Hepatocyte (in vitro differentiated cells): Measurements from ENCODE around the gene NUAK1. TPM values are rescaled to one million over a fixed set of nuclear protein-coding genes. Genes with fewer than 3 reads are reported as not detected.

ENCODE experiments used
- DNase-seq: peaks from one replicate; pipeline ENCODE4 v3.0.0-alpha.2; 2016; ENCODE audit warnings: low spot score
- H2AFZ ChIP-seq: fragments of 200-600 bp; sonication (generic); 2 replicates; pipeline ENCODE4 v1.6.0; 2016; ENCODE audit warnings: antibody characterized with exemption, mild to moderate bottlenecking
- H3K27ac ChIP-seq: fragments of 200-600 bp; sonication (generic); 2 replicates; pipeline ENCODE4 v1.5.1; 2016; ENCODE audit warnings: mild to moderate bottlenecking
- H3K27me3 ChIP-seq: fragments of 200-600 bp; sonication (generic); 2 replicates; pipeline ENCODE4 v1.6.1; 2016
- H3K36me3 ChIP-seq: fragments of 200-600 bp; sonication (generic); replicated peaks from 2 replicates; pipeline ENCODE4 v1.5.1; 2016; ENCODE audit warnings: low read depth; ENCODE audit not compliant: insufficient read depth
- H3K4me1 ChIP-seq: fragments of 200-600 bp; sonication (generic); 2 replicates; pipeline ENCODE4 v1.5.1; 2016; ENCODE audit warnings: mild to moderate bottlenecking, moderate library complexity; ENCODE audit not compliant: insufficient read depth
- H3K4me2 ChIP-seq: fragments of 200-600 bp; sonication (generic); 2 replicates; pipeline ENCODE4 v1.6.0; 2016
- H3K4me3 ChIP-seq: fragments of 200-600 bp; sonication (generic); 2 replicates; pipeline ENCODE4 v1.5.1; 2016; ENCODE audit warnings: mild to moderate bottlenecking
- H3K79me2 ChIP-seq: fragments of 200-600 bp; sonication (generic); 2 replicates; pipeline ENCODE4 v1.6.0; 2017; ENCODE audit warnings: mild to moderate bottlenecking
- H3K9me2 ChIP-seq: fragments of 200-600 bp; sonication (generic); replicated peaks from 2 replicates; pipeline ENCODE4 v1.6.0; 2017; ENCODE audit warnings: mild to moderate bottlenecking; ENCODE audit not compliant: insufficient read depth
- H3K9me3 ChIP-seq: fragments of 200-600 bp; sonication (generic); 2 replicates; pipeline ENCODE4 v1.5.1; 2016; ENCODE audit warnings: low read depth, mild to moderate bottlenecking
- H4K20me1 ChIP-seq: fragments of 200-600 bp; sonication (generic); 2 replicates; pipeline ENCODE4 v1.6.0; 2016; ENCODE audit warnings: mild to moderate bottlenecking; ENCODE audit not compliant: insufficient read depth, poor library complexity, severe bottlenecking
- EZH2 ChIP-seq: fragments of 200-600 bp; sonication (generic); IDR thresholded peaks from 2 replicates; pipeline ENCODE4 v1.6.1; 2016; ENCODE audit warnings: antibody characterized with exemption, mild to moderate bottlenecking, borderline replicate concordance
- EZH2phosphoT487 ChIP-seq: fragments of 200-600 bp; sonication (generic); IDR thresholded peaks from one replicate; pipeline ENCODE4 v1.6.1; 2018; ENCODE audit warnings: antibody characterized with exemption, mild to moderate bottlenecking, low read depth, moderate library complexity; ENCODE audit not compliant: unreplicated experiment, severe bottlenecking
- WGBS: methylation state at CpG from one replicate; pipeline ENCODE4 v1.1.6; 2016; ENCODE audit warnings: low lambda C conversion rate; ENCODE audit errors: missing lambda C conversion rate; 5-methylcytosine and 5-hydroxymethylcytosine counted together
- polyA plus RNA-seq: library from polyadenylated mRNA; unstranded; fragments of >200 nt; fragmentation: Nextera tagmentation; extraction: Ambion mirVana; gene quantifications from 2 replicates; pipeline ENCODE4 v1.2.1, GENCODE V29; 2016
- total RNA-seq: library from RNA; depleted of rRNA; stranded (reverse); fragments of >200 nt; gene quantifications from 2 replicates; pipeline ENCODE4 v1.2.3, GENCODE V29; 2014
- TF ChIP-seq, protein P1 (sequence below): fragments of 200-600 bp; sonication (generic); IDR thresholded peaks from 2 replicates; pipeline ENCODE4 v1.5.1; 2016; ENCODE audit warnings: antibody characterized with exemption, mild to moderate bottlenecking; ENCODE audit not compliant: poor library complexity

The NUAK1 gene
- total and polyA plus RNA-seq, 2 experiments from 2014 or later: 3.5 to 13.0 TPM

DNA sequence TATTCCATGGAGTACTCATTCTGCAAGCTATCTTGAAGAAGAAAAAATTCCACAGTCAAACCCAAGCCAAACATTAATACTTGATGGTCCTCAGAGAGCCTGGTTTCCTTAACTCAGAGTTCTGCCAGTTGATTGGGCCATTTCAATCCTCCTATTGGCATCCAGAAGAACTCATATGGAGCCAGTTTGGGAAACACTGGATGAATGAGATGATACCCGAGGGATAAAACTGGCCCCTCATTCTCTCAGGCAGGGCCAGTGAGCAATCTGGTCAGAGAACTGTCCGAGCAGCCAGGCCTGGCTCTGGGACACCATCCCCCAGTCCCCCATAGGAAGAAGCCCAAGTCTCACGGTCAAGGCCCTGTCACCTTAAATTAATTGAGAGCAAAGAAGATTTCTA, 48.8 kb downstream of the NUAK1 start:
- Histone ChIP-seq H3K27me3 (no peaks in the 10 kb centered on the region), H2AFZ (no peak overlapping the region), H3K27ac (no peak overlapping the region), H4K20me1 (no peaks in the 10 kb centered on the region), H3K4me1 (peaks cover 13% of the 10 kb centered on the region), H3K9me3 (no peaks in the 10 kb centered on the region), H3K9me2 (no peaks in the 10 kb centered on the region), H3K4me2 (no peak overlapping the region), H3K79me2 (peaks cover 7% of the 10 kb centered on the region), H3K36me3 (no peaks in the 10 kb centered on the region), H3K4me3 (no peak overlapping the region)
- WGBS: 95% methylated on average over 3 of the region's 3 CpGs
- TF ChIP-seq EZH2phosphoT487: no peak
- no peak for TF ChIP-seq EZH2
- TF ChIP-seq, protein P1, sequence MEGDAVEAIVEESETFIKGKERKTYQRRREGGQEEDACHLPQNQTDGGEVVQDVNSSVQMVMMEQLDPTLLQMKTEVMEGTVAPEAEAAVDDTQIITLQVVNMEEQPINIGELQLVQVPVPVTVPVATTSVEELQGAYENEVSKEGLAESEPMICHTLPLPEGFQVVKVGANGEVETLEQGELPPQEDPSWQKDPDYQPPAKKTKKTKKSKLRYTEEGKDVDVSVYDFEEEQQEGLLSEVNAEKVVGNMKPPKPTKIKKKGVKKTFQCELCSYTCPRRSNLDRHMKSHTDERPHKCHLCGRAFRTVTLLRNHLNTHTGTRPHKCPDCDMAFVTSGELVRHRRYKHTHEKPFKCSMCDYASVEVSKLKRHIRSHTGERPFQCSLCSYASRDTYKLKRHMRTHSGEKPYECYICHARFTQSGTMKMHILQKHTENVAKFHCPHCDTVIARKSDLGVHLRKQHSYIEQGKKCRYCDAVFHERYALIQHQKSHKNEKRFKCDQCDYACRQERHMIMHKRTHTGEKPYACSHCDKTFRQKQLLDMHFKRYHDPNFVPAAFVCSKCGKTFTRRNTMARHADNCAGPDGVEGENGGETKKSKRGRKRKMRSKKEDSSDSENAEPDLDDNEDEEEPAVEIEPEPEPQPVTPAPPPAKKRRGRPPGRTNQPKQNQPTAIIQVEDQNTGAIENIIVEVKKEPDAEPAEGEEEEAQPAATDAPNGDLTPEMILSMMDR: no peak
- DNase-seq: no peak

DNA sequence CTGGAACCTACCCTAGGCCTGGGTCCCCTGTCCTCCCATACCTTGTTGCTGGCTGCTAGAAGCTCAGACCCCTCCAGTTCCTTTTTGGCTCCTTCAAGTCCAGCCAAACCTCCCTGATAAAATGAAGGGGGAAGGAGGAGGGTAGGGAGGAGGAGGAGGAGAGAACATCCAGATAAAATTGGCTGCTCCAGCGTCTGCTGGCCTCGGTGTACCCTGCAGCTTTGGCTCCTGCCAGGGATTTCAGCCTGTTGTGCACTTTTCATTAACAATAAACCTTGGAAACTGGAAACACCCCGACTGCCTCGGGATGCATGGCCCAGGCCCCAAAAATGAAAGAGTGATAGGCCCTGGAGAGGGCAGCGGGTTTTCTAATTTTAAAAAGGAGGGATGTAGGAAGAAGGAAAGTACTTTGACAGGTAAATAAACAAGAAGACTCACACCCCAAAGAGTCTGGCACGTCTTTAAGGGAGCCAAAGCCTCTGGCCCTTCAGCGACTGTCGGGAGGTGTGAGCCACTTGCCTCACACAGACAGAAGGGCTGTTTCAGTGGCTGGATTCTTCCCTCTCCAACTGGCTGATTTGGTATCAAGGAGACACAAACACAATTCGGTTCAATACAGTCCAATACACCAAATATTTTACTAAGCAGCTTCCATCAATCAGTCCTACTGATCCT, 49.8 kb downstream of the NUAK1 start:
- Histone ChIP-seq H3K27me3 (no peaks in the 10 kb centered on the region), H3K4me2 (no peak overlapping the region), H4K20me1 (no peaks in the 10 kb centered on the region), H3K9me2 (no peaks in the 10 kb centered on the region), H3K4me1 (peaks cover 23% of the 10 kb centered on the region), H3K36me3 (no peaks in the 10 kb centered on the region), H3K9me3 (no peaks in the 10 kb centered on the region), H3K79me2 (peaks cover 7% of the 10 kb centered on the region), H3K27ac (no peak overlapping the region), H3K4me3 (no peak overlapping the region), H2AFZ (no peak overlapping the region)
- no peak for DNase-seq
- no peak for TF ChIP-seq EZH2phosphoT487
- TF ChIP-seq EZH2: no peak
- TF ChIP-seq, protein P1: no peak
- 78% methylated on average over 9 of the region's 9 CpGs for WGBS

- WGBS: 92% methylated on average over 4 of the region's 4 CpGs
- H3K27ac ChIP-seq: no peak overlapping the region
- no peaks in the 10 kb centered on the region for H3K9me3 ChIP-seq
These were observed 50.4 kb downstream of the NUAK1 start for GRCh38 chr12:106088246-106088808.

More at GRCh38 chr12:106088246-106088808, 50.4 kb downstream of the NUAK1 start:
- H3K79me2 ChIP-seq: peaks cover 7% of the 10 kb centered on the region
- H3K27me3 ChIP-seq: no peaks in the 10 kb centered on the region
- H4K20me1 ChIP-seq: no peaks in the 10 kb centered on the region
- no peak overlapping the region for H2AFZ ChIP-seq
- TF ChIP-seq EZH2 (no peak), EZH2phosphoT487 (no peak)
- TF ChIP-seq, protein P1: no peak
- peaks cover 26% of the 10 kb centered on the region for H3K4me1 ChIP-seq
- no peaks in the 10 kb centered on the region for H3K9me2 ChIP-seq
- no peak overlapping the region for H3K4me2 ChIP-seq
- DNase-seq: no peak
- H3K4me3 ChIP-seq: no peak overlapping the region
- no peaks in the 10 kb centered on the region for H3K36me3 ChIP-seq
